GM19468 (cell line): ENCODE measurements around the gene TDRD12.
"Not testable (repeated sequence)": the region's sequence is repeated elsewhere in the genome, so short reads cannot be mapped to it uniquely, and the experiment has no call there.

ENCODE experiments used
- ATAC-seq: cut with Tn5 transposase; IDR thresholded peaks from one replicate; pipeline ENCODE4 v1.9.1; 2021; ENCODE audit warnings: mild to moderate bottlenecking, moderate library complexity, moderate number of reproducible peaks; ENCODE audit not compliant: unreplicated experiment; ENCODE audit errors: extremely low read depth

The TDRD12 gene

GRCh38 chr19:32693151-32694108 lies 26.1 kb upstream of the TDRD12 start:
- ATAC-seq = not testable (repeated sequence)

- not testable (repeated sequence) for ATAC-seq
Measured at GRCh38 chr19:32694316-32694715, 25.3 kb upstream of the TDRD12 start.

GRCh38 chr19:32694851-32695250 lies 24.7 kb upstream of the TDRD12 start:
- ATAC-seq = not testable (repeated sequence)

- ATAC-seq = not testable (repeated sequence)
Measured at GRCh38 chr19:32695506-32695905, 24.1 kb upstream of the TDRD12 start.

GRCh38 chr19:32696771-32697170 lies 22.8 kb upstream of the TDRD12 start:
- not testable (repeated sequence) for ATAC-seq

- ATAC-seq = not testable (repeated sequence)
Measured at GRCh38 chr19:32700129-32700528, 19.4 kb upstream of the TDRD12 start.

- no peak for ATAC-seq
Measured at GRCh38 chr19:32702010-32702409, 17.6 kb upstream of the TDRD12 start.

GRCh38 chr19:32704006-32704405 lies 15.6 kb upstream of the TDRD12 start:
- not testable (repeated sequence) for ATAC-seq

GRCh38 chr19:32708457-32708856 lies 11.1 kb upstream of the TDRD12 start:
- no peak for ATAC-seq

GRCh38 chr19:32709032-32709431 lies 10.5 kb upstream of the TDRD12 start:
- ATAC-seq = no peak

- ATAC-seq = no peak
Measured at GRCh38 chr19:32711747-32712146, 7.8 kb upstream of the TDRD12 start.

GRCh38 chr19:32716203-32716602 lies 3.4 kb upstream of the TDRD12 start:
- not testable (repeated sequence) for ATAC-seq

GRCh38 chr19:32717496-32717895 lies 2.1 kb upstream of the TDRD12 start:
- ATAC-seq = no peak

- ATAC-seq = no peak
Measured at GRCh38 chr19:32718286-32718685, 1.3 kb upstream of the TDRD12 start.

GRCh38 chr19:32720216-32720935 lies 809 bp downstream of the TDRD12 start:
- no peak for ATAC-seq

- no peak for ATAC-seq
Measured at GRCh38 chr19:32720936-32721250, 1.3 kb downstream of the TDRD12 start.

GRCh38 chr19:32735936-32736335 lies 16.4 kb downstream of the TDRD12 start:
- no peak for ATAC-seq

GRCh38 chr19:32743021-32743420 lies 23.5 kb downstream of the TDRD12 start:
- ATAC-seq = no peak

- ATAC-seq = no peak
Measured at GRCh38 chr19:32743447-32743846, 23.9 kb downstream of the TDRD12 start.

- ATAC-seq = no peak
Measured at GRCh38 chr19:32744555-32745325, 25.2 kb downstream of the TDRD12 start.
